ENCODE measurements around the gene FXYD2.

- TF ChIP-seq GATA2 (IDR thresholded peaks at IDR 0.05; ENCODE audit: low read depth, low read length) (no peak), GATA3 (IDR thresholded peaks at IDR 0.05; ENCODE audit: low read depth, low read length) (no peak)
Observed at GRCh38 chr11:117868088-117868487, 43.5 kb upstream of the FXYD2 start.

Data from SH-SY5Y (cell line).